ENCODE results near the gene AGTPBP1. TPM values are rescaled to one million over a fixed set of nuclear protein-coding genes. Genes with fewer than 3 reads are reported as not detected.
"Not testable (repeated sequence)": the region's sequence is repeated elsewhere in the genome, so short reads cannot be mapped to it uniquely, and the experiment has no call there.

AGTPBP1 gene
- total RNA-seq, result 10 to 100 TPM; 36.9 to 51.6 TPM

GRCh38 chr9:85741875-85742596 lies at the start of gene AGTPBP1:
AGTPBP1 (minus strand) TSS chr9:85741954; CDS start chr9:85712533, 29,421 bp downstream.
- DNase-seq (ENCODE audit: low spot score in 2 of 2), result peak; percentile 95 to 97
- peak within 1 kb of the TSS; percentile 92 to 96 for H3K27ac Mint-ChIP-seq
- no peaks in the 10 kb centered on the region for H3K9me3 Mint-ChIP-seq
- peak; percentile 79 to 83 for ATAC-seq
- no peaks in the 10 kb centered on the region for H3K36me3 Mint-ChIP-seq

- ATAC-seq; H3K27ac Mint-ChIP-seq; H3K36me3 Mint-ChIP-seq; DNase-seq (ENCODE audit: low spot score in 2 of 2); H3K9me3 Mint-ChIP-seq: not testable (repeated sequence)
These were observed 44.4 kb upstream of the AGTPBP1 start for GRCh38 chr9:85786116-85786515.

GRCh38 chr9:85773844-85774243 lies 32.1 kb upstream of the AGTPBP1 start:
- H3K9me3 Mint-ChIP-seq; H3K36me3 Mint-ChIP-seq; ATAC-seq; H3K27ac Mint-ChIP-seq; DNase-seq (ENCODE audit: low spot score in 2 of 2): not testable (repeated sequence)

- H3K27ac Mint-ChIP-seq; ATAC-seq; H3K9me3 Mint-ChIP-seq; DNase-seq (ENCODE audit: low spot score in 2 of 2); H3K36me3 Mint-ChIP-seq: not testable (repeated sequence)
These were observed 20.0 kb upstream of the AGTPBP1 start for GRCh38 chr9:85761802-85762201.

GRCh38 chr9:85757716-85758115 lies 16.0 kb upstream of the AGTPBP1 start:
- H3K27ac Mint-ChIP-seq; H3K9me3 Mint-ChIP-seq; ATAC-seq; H3K36me3 Mint-ChIP-seq; DNase-seq (ENCODE audit: low spot score in 2 of 2): not testable (repeated sequence)

GRCh38 chr9:85756216-85756615 lies 14.5 kb upstream of the AGTPBP1 start:
- not testable (repeated sequence) for H3K36me3 Mint-ChIP-seq; H3K9me3 Mint-ChIP-seq; H3K27ac Mint-ChIP-seq; ATAC-seq; DNase-seq (ENCODE audit: low spot score in 2 of 2)

- no peaks in the 10 kb centered on the region for H3K36me3 Mint-ChIP-seq
- no peak for DNase-seq (ENCODE audit: low spot score in 2 of 2)
- no peak for ATAC-seq
- no peaks in the 10 kb centered on the region for H3K9me3 Mint-ChIP-seq
- no peak overlapping the region for H3K27ac Mint-ChIP-seq
These were observed 4.6 kb upstream of the AGTPBP1 start for GRCh38 chr9:85746309-85746708.

GRCh38 chr9:85745203-85745602 lies 3.4 kb upstream of the AGTPBP1 start:
- no peaks in the 10 kb centered on the region for H3K36me3 Mint-ChIP-seq
- no peak overlapping the region for H3K27ac Mint-ChIP-seq
- no peaks in the 10 kb centered on the region for H3K9me3 Mint-ChIP-seq
- ATAC-seq (no peak), DNase-seq (ENCODE audit: low spot score in 2 of 2) (no peak)

GRCh38 chr9:85744480-85744879 lies 2.7 kb upstream of the AGTPBP1 start:
- Mint-ChIP-seq H3K9me3 (no peaks in the 10 kb centered on the region), H3K36me3 (no peaks in the 10 kb centered on the region), H3K27ac (no peak overlapping the region)
- no peak for DNase-seq (ENCODE audit: low spot score in 2 of 2)
- ATAC-seq, result no peak

GRCh38 chr9:85743275-85744128 lies 1.7 kb upstream of the AGTPBP1 start:
- ATAC-seq (no peak), DNase-seq (ENCODE audit: low spot score in 2 of 2) (no peak)
- no peaks in the 10 kb centered on the region for H3K36me3 Mint-ChIP-seq
- no peaks in the 10 kb centered on the region for H3K9me3 Mint-ChIP-seq
- H3K27ac Mint-ChIP-seq, result peak overlapping the region in 1 of 2 donors; percentile 96

- H3K9me3 Mint-ChIP-seq, result no peaks in the 10 kb centered on the region
- H3K36me3 Mint-ChIP-seq, result no peaks in the 10 kb centered on the region
- DNase-seq (ENCODE audit: low spot score in 2 of 2) (no peak), ATAC-seq (peak; percentile 23 to 71)
- H3K27ac Mint-ChIP-seq, result peak overlapping the region; percentile 92 to 96
These were observed 813 bp upstream of the AGTPBP1 start for GRCh38 chr9:85742597-85742936.

- H3K36me3 Mint-ChIP-seq, result no peaks in the 10 kb centered on the region
- ATAC-seq (peak; percentile 32 to 61), DNase-seq (ENCODE audit: low spot score in 2 of 2) (peak; percentile 40 to 76)
- H3K27ac Mint-ChIP-seq, result peak overlapping the region; percentile 92 to 93
- no peaks in the 10 kb centered on the region for H3K9me3 Mint-ChIP-seq
These were observed 469 bp downstream of the AGTPBP1 start for GRCh38 chr9:85741095-85741874.

GRCh38 chr9:85740787-85741094 lies 1.0 kb downstream of the AGTPBP1 start:
- DNase-seq (ENCODE audit: low spot score in 2 of 2), result no peak
- Mint-ChIP-seq H3K36me3 (no peaks in the 10 kb centered on the region), H3K9me3 (no peaks in the 10 kb centered on the region)

GRCh38 chr9:85738509-85738908 lies 3.2 kb downstream of the AGTPBP1 start:
- H3K27ac Mint-ChIP-seq, result no peak overlapping the region
- DNase-seq (ENCODE audit: low spot score in 2 of 2), result no peak
- H3K36me3 Mint-ChIP-seq, result peaks cover 0 to 9% of the 10 kb centered on the region in 2 donors
- H3K9me3 Mint-ChIP-seq, result peaks cover 0 to 4% of the 10 kb centered on the region in 2 donors
- ATAC-seq, result no peak

More at GRCh38 chr9:85740787-85741094, 1.0 kb downstream of the AGTPBP1 start:
- H3K27ac Mint-ChIP-seq, result peak overlapping the region; percentile 92 to 93
- no peak for ATAC-seq

GRCh38 chr9:85737671-85738070 lies 4.1 kb downstream of the AGTPBP1 start:
- H3K36me3 Mint-ChIP-seq, result peaks cover 4 to 16% of the 10 kb centered on the region in 2 donors
- DNase-seq (ENCODE audit: low spot score in 2 of 2), result no peak
- H3K27ac Mint-ChIP-seq, result no peak overlapping the region
- ATAC-seq, result no peak
- peaks cover 0 to 9% of the 10 kb centered on the region in 2 donors for H3K9me3 Mint-ChIP-seq

GRCh38 chr9:85730916-85731630 lies 10.7 kb downstream of the AGTPBP1 start:
- peaks cover 0 to 9% of the 10 kb centered on the region in 2 donors for H3K9me3 Mint-ChIP-seq
- ATAC-seq (no peak), DNase-seq (ENCODE audit: low spot score in 2 of 2) (no peak)
- H3K27ac Mint-ChIP-seq, result no peak overlapping the region
- H3K36me3 Mint-ChIP-seq, result peaks cover 4 to 23% of the 10 kb centered on the region in 2 donors

Data from activated naive CD4-positive, alpha-beta T cell treated with anti-CD3 and anti-CD28 coated beads, Interleukin-2, amount 50 U/mL, for 72 hours (primary cell).